Endothelial cell of umbilical vein (primary cell): ENCODE measurements around the gene ACTL10. TPM values are rescaled to one million over a fixed set of nuclear protein-coding genes. Genes with fewer than 3 reads are reported as not detected.

Experiments used
- BruUV-seq: library from RNA; stranded (reverse); fragments of 400-500 nt; replicated peaks from 2 replicates; lab custom pipeline; 2021; lab: Mats Ljungman, UMichigan
- CTCF ChIA-PET: fragments of 300-600, 350-600 bp; sonication (Branson Sonifier 250); formaldehyde crosslinking; loops from one replicate; lab custom pipeline; 2021; ENCODE audit warnings: antibody characterized with exemption, inconsistent platforms; lab: Charles Lee
- POLR2A ChIA-PET: fragments of 300-600, 350-600 bp; sonication (Branson Sonifier 250); formaldehyde crosslinking; loops from one replicate; lab custom pipeline; 2021; ENCODE audit warnings: antibody characterized with exemption, inconsistent platforms; lab: Charles Lee
- DNase-seq: peaks from one replicate; pipeline ENCODE4 v3.0.0-alpha.2; 2011; ENCODE audit warnings: low read depth, low spot score
- FAIRE-seq: peaks from 2 replicates; lab custom pipeline; 2011; peaks lifted over from hg19 to GRCh38; lab: Jason Lieb, UNC
- H2AFZ ChIP-seq: 2 replicates; pipeline ENCODE4 v1.6.0; 2012; ENCODE audit warnings: low read depth, low read length, control low read depth, inconsistent platforms
- H3K27ac ChIP-seq: 2 replicates; pipeline ENCODE4 v1.5.1; 2011; ENCODE audit warnings: low read depth, mild to moderate bottlenecking, control low read depth, low read length, moderate library complexity; ENCODE audit not compliant: insufficient read depth
- H3K27me3 ChIP-seq, 2 experiments: 2 replicates each; pipeline versions ENCODE4 v1.6.0 to v1.6.1; 2011; ENCODE audit warnings: low read length in 2 of 2, mixed read lengths in 1 of 2; ENCODE audit not compliant: control insufficient read depth in 2 of 2, insufficient read depth in 2 of 2
- H3K36me3 ChIP-seq, 2 experiments: 2 replicates in 1 of 2; 3 replicates in 1 of 2; pipeline ENCODE4 v1.5.1; 2011; ENCODE audit warnings: low read length in 2 of 2, mild to moderate bottlenecking in 1 of 2, moderate library complexity in 1 of 2; ENCODE audit not compliant: control insufficient read depth in 2 of 2, insufficient read depth in 2 of 2; ENCODE audit errors: extremely low read depth in 1 of 2
- H3K4me1 ChIP-seq: 3 replicates; pipeline ENCODE4 v1.5.1; 2011; ENCODE audit warnings: mild to moderate bottlenecking, low read length; ENCODE audit not compliant: control insufficient read depth, insufficient read depth; ENCODE audit errors: extremely low read depth
- H3K4me2 ChIP-seq: 2 replicates; pipeline ENCODE4 v1.6.1; 2011; ENCODE audit warnings: low read length, control low read depth, mixed read lengths; ENCODE audit not compliant: insufficient read depth
- H3K4me3 ChIP-seq, 3 experiments: fragments of 200-600 bp in 1 of 3; sonication (generic), shearing (Covaris generic) in 1 of 3; replicated peaks in 1 of 3; 2 replicates each; pipeline ENCODE4 v1.5.1; 2011 to 2016; ENCODE audit warnings: control low read depth in 3 of 3, low read length in 3 of 3, mild to moderate bottlenecking in 2 of 3, inconsistent platforms in 1 of 3, low read depth in 1 of 3, moderate library complexity in 1 of 3; ENCODE audit not compliant: insufficient read depth in 1 of 3
- H3K79me2 ChIP-seq: 2 replicates; pipeline ENCODE4 v1.6.0; 2012; ENCODE audit warnings: low read length, inconsistent platforms; ENCODE audit not compliant: control insufficient read depth, insufficient read depth
- H3K9ac ChIP-seq: replicated peaks from 2 replicates; pipeline ENCODE3; 2011; ENCODE audit warnings: low read length, control low read depth; ENCODE audit not compliant: insufficient read depth; ENCODE audit errors: extremely low read depth
- H3K9me1 ChIP-seq: replicated peaks from 3 replicates; pipeline ENCODE4 v1.6.0; 2011; ENCODE audit warnings: mild to moderate bottlenecking, low read length; ENCODE audit not compliant: control insufficient read depth, insufficient read depth; ENCODE audit errors: extremely low read depth
- H3K9me3 ChIP-seq: replicated peaks from 2 replicates; pipeline ENCODE4 v1.5.1; 2012; ENCODE audit warnings: low read length, inconsistent platforms; ENCODE audit not compliant: control insufficient read depth, insufficient read depth
- H4K20me1 ChIP-seq: replicated peaks from 2 replicates; pipeline ENCODE3; 2011; ENCODE audit warnings: mild to moderate bottlenecking, low read length; ENCODE audit not compliant: control insufficient read depth, insufficient read depth; ENCODE audit errors: extremely low read depth
- CTCF ChIP-seq, 2 donors: IDR thresholded peaks; 1 replicate in 1 of 2; 2 replicates in 1 of 2; pipeline ENCODE4 v1.5.1; 2011; ENCODE audit warnings: low read length in 2 of 2, mild to moderate bottlenecking in 2 of 2, moderate library complexity in 2 of 2, control low read depth in 1 of 2, inconsistent platforms in 1 of 2, low read depth in 1 of 2; ENCODE audit not compliant: insufficient read depth in 1 of 2; ENCODE audit errors: extremely low read depth in 1 of 2
- EZH2 ChIP-seq: IDR thresholded peaks from 2 replicates; pipeline ENCODE4 v1.6.1; 2012; ENCODE audit warnings: borderline replicate concordance, low read depth, mild to moderate bottlenecking, moderate library complexity, low read length, inconsistent platforms; ENCODE audit not compliant: severe bottlenecking
- FOS ChIP-seq: IDR thresholded peaks from 2 replicates; pipeline ENCODE4 v1.6.1; 2011; ENCODE audit warnings: mild to moderate bottlenecking, low read length, moderate library complexity, borderline replicate concordance; ENCODE audit not compliant: insufficient read depth
- GATA2 ChIP-seq: IDR thresholded peaks from 2 replicates; pipeline ENCODE4 v1.7.0; 2011; ENCODE audit warnings: low read depth, mild to moderate bottlenecking, moderate library complexity, mixed read lengths, low read length; ENCODE audit not compliant: insufficient read length, insufficient read depth
- JUN ChIP-seq: IDR thresholded peaks from 2 replicates; pipeline ENCODE4 v1.6.1; 2011; ENCODE audit warnings: borderline replicate concordance, low read depth; ENCODE audit not compliant: insufficient read length, insufficient read depth
- MAX ChIP-seq: IDR thresholded peaks from 2 replicates; pipeline ENCODE4 v1.6.1; 2011; ENCODE audit not compliant: insufficient read depth, insufficient read length
- MYC ChIP-seq: IDR thresholded peaks from one replicate; pipeline ENCODE4 v1.6.1; 2011; ENCODE audit warnings: mild to moderate bottlenecking, low read depth, low read length
- POLR2A ChIP-seq: IDR thresholded peaks from 2 replicates; pipeline ENCODE4 v1.6.1; 2012; ENCODE audit warnings: low read depth, mild to moderate bottlenecking, control low read depth, low read length
- POLR2AphosphoS5 ChIP-seq: IDR thresholded peaks from 2 replicates; pipeline ENCODE4 v1.6.1; 2012; ENCODE audit warnings: low read depth, mild to moderate bottlenecking, control low read depth, low read length, moderate library complexity; ENCODE audit not compliant: insufficient read depth
- dilution Hi-C: fragments of 300-500 bp; cut with MboI; formaldehyde crosslinking; loops from one replicate; pipeline ENCODE4 v1.15.0; 2019; ENCODE audit warnings: low sequenced_read_pairs; ENCODE audit not compliant: extremely low pct_ligation_motif_present
- intact Hi-C: fragments of 100-400 bp; cut with micrococcal nuclease; formaldehyde crosslinking; loops from one replicate; pipeline ENCODE4 v1.10.0; 2022
- polyA plus RNA-seq, 4 experiments: library from polyadenylated mRNA; depleted of rRNA in 3 of 4; stranded (reverse) in 3 of 4; unstranded in 1 of 4; fragments of >200 nt; gene quantifications; 2 replicates each; pipeline versions ENCODE4 v1.2.1 to v1.2.3, GENCODE V29; 2011 to 2012; ENCODE audit warnings: missing spikeins in 1 of 4
- total RNA-seq: library from RNA; stranded (reverse); gene quantifications from 2 replicates; pipeline ENCODE4 v1.2.3, GENCODE V29; 2021

Gene ACTL10
- total and polyA plus RNA-seq, 2 donors (not counting 3 experiments of a cell fraction or from before 2014, with no cell fraction given) = 0.92 to 1.4 TPM

GRCh38 chr20:33672426-33673113, 5.8 kb downstream of the ACTL10 start:
- H4K20me1 ChIP-seq = no peaks in the 10 kb centered on the region
- no peaks in the 10 kb centered on the region for H3K9me1 ChIP-seq
- H3K36me3 ChIP-seq = peaks cover 0 to 2% of the 10 kb centered on the region in 2 experiments
- no peak for TF ChIP-seq MAX
- TF ChIP-seq JUN = no peak
- no peak for TF ChIP-seq POLR2A
- TF ChIP-seq EZH2 = no peak
- BruUV-seq = no TSS peak
- intact Hi-C loops (no loop called here), dilution Hi-C loops (no loop called here)
- ChIA-PET POLR2A (no interaction called here), CTCF (interaction anchor here (1.0 to 1.4 kb wide), 3 partner anchors 19 to 215 kb away, joined by 3 to 4 read pairs (median 4); partner anchors contain the start of gene ZNF341)
- no peak overlapping the region for H3K27ac ChIP-seq
- H3K27me3 ChIP-seq = no peaks in the 10 kb centered on the region
- no peaks in the 10 kb centered on the region for H3K9me3 ChIP-seq
- H2AFZ ChIP-seq = no peak overlapping the region
- H3K4me1 ChIP-seq = peaks cover 20% of the 10 kb centered on the region
- no peaks in the 10 kb centered on the region for H3K79me2 ChIP-seq
- no peak for DNase-seq
- H3K4me2 ChIP-seq = no peak overlapping the region
- no peak overlapping the region for H3K4me3 ChIP-seq
- FAIRE-seq = no peak
- no peak overlapping the region for H3K9ac ChIP-seq

GRCh38 chr20:33673114-33673409, 6.3 kb downstream of the ACTL10 start:
- BruUV-seq = no TSS peak
- Histone ChIP-seq H3K36me3 (peaks cover 0 to 2% of the 10 kb centered on the region in 2 experiments), H3K79me2 (no peaks in the 10 kb centered on the region), H3K4me2 (no peak overlapping the region), H3K4me3 (no peak overlapping the region), H3K9me1 (no peaks in the 10 kb centered on the region), H3K9me3 (no peaks in the 10 kb centered on the region), H3K27me3 (no peaks in the 10 kb centered on the region), H3K27ac (no peak overlapping the region), H2AFZ (no peak overlapping the region), H4K20me1 (no peaks in the 10 kb centered on the region), H3K4me1 (peaks cover 19% of the 10 kb centered on the region), H3K9ac (no peak overlapping the region)
- intact Hi-C loops = no loop called here
- dilution Hi-C loops = no loop called here
- ChIA-PET POLR2A (no interaction called here), CTCF (interaction anchor here (0.6 to 1.4 kb wide), 3 partner anchors 59 to 216 kb away, joined by 3 to 5 read pairs (median 4); partner anchors contain the start of gene ZNF341)
- DNase-seq = no peak
- no peak for FAIRE-seq
- TF ChIP-seq CTCF (IDR thresholded peaks at IDR 0.05; ENCODE audit: extremely low read depth in 1 of 2, insufficient read depth in 1 of 2, low read depth in 1 of 2, low read length in 2 of 2) (no peak), GATA2 (no peak), FOS (no peak), JUN (no peak), MYC (no peak), EZH2 (no peak), POLR2AphosphoS5 (no peak), MAX (no peak), POLR2A (no peak)
